Measurements from ENCODE around the gene MAP3K3.

The MAP3K3 gene

GRCh38 chr17:63621229-63621683, 961 bp upstream of the MAP3K3 start:
- DNase-seq (ENCODE audit: insufficient read length, low spot score), result no peak
- no peak for TF ChIP-seq CTCF (IDR thresholded peaks at IDR 0.05; ENCODE audit: insufficient read depth, missing control alignments)
- no peak for FAIRE-seq

GRCh38 chr17:63622574-63623390, 565 bp downstream of the MAP3K3 start:
- no peak for TF ChIP-seq CTCF (IDR thresholded peaks at IDR 0.05; ENCODE audit: insufficient read depth, missing control alignments)
- DNase-seq (ENCODE audit: insufficient read length, low spot score), result peak; percentile 25
- no peak for FAIRE-seq

- no peak for FAIRE-seq
- DNase-seq (ENCODE audit: insufficient read length, low spot score), result no peak
- no peak for TF ChIP-seq CTCF (IDR thresholded peaks at IDR 0.05; ENCODE audit: insufficient read depth, missing control alignments)
Observed at GRCh38 chr17:63623786-63624530, 1.7 kb downstream of the MAP3K3 start.

GRCh38 chr17:63624531-63624880, 2.3 kb downstream of the MAP3K3 start:
- FAIRE-seq, result no peak
- no peak for TF ChIP-seq CTCF (IDR thresholded peaks at IDR 0.05; ENCODE audit: insufficient read depth, missing control alignments)
- DNase-seq (ENCODE audit: insufficient read length, low spot score), result no peak

- DNase-seq (ENCODE audit: insufficient read length, low spot score), result no peak
- no peak for FAIRE-seq
- no peak for TF ChIP-seq CTCF (IDR thresholded peaks at IDR 0.05; ENCODE audit: insufficient read depth, missing control alignments)
Observed at GRCh38 chr17:63626551-63627180, 4.4 kb downstream of the MAP3K3 start.

- no peak for TF ChIP-seq CTCF (IDR thresholded peaks at IDR 0.05; ENCODE audit: insufficient read depth, missing control alignments)
- DNase-seq (ENCODE audit: insufficient read length, low spot score), result no peak
- FAIRE-seq, result no peak
Observed at GRCh38 chr17:63629627-63630026, 7.4 kb downstream of the MAP3K3 start.

Measured in D721Med (cell line).